Raji (cell line): ENCODE results near the gene PDP2.

Experiments
- POLR2A ChIP-seq: IDR thresholded peaks from 2 replicates; pipeline ENCODE4 v1.6.1; 2011; ENCODE audit warnings: low read depth, low read length, control low read depth; ENCODE audit not compliant: insufficient read depth

The PDP2 gene

DNA sequence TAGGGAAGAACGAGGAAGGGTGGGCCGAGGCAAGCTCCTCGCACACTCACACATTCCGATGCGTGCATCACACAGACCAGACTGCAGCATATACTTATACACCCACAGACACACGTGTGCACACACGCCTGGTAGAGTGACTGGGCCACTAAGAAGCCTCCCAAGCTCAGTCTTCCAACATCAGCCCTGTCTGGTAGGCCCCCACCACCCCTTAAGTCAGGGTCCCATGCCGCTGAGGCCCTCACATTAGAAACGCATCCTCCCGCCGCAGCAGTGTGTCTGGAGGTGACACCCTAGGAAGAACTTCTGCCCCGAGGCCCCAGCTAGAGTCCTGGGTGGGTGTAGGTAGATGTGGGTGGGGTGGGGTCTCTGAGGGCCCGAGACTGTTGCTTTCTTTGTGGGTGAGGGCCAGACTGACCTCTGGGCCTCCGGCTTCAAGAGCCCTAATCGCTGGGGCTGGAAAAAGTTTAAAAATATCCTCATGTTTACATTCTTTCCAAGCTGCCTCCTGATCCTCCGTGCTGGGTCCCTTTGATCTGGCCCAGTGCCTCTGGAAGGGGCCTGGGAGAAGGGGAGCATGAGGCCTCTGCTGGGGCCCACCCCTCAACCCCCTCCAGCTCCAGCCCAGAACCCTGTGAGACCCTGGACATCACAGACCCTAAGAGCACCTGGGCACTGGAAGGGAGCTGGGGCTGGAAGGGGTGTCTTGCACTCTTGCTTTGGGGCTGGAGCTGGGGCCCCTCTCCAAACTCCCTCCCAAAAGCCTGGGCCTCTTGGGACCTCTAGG is 24.7 kb downstream of the PDP2 start:
- TF ChIP-seq POLR2A = no peak

DNA sequence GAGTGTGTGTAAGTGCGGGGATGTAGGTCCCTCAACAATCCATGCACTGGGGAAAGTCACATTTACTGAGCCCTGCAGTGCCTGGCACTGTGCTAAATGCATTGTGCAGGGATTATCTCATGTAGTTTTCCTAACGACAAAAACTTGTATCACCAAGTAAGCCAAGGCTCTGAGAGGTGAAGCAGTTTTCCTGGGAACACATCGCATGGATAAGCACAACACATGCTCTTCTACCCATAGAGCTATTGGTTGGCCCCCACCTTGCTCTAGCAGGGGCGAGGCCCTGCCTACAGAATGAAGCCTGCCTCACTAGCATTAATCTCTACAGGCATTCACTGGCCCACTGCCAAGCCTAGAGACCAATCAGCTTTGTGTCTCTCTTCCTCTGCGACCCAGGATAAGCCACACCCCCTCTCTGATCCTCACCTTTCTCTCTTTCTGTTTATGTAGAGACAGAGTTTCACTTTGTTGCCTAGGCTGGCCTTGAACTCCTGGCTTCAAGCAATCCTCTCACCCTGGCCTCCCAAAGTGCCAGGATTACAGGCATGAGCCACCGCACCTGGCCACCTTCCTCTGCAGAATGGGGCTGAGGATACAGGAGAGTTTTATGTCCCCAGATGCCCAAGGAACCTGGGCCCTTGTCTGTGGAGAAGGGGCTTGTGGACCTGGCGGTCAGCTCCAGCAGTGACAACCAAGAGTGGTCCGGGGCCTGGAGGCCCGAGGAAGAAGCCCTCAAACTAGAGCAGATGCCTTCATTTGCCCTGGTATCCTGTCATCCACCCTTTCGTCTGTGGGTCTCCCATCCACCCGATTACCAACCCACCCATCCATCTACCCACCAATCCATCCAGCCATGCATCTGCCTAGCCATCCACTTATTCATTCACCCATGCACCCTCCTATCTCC is 25.6 kb downstream of the PDP2 start:
- TF ChIP-seq POLR2A = no peak

DNA sequence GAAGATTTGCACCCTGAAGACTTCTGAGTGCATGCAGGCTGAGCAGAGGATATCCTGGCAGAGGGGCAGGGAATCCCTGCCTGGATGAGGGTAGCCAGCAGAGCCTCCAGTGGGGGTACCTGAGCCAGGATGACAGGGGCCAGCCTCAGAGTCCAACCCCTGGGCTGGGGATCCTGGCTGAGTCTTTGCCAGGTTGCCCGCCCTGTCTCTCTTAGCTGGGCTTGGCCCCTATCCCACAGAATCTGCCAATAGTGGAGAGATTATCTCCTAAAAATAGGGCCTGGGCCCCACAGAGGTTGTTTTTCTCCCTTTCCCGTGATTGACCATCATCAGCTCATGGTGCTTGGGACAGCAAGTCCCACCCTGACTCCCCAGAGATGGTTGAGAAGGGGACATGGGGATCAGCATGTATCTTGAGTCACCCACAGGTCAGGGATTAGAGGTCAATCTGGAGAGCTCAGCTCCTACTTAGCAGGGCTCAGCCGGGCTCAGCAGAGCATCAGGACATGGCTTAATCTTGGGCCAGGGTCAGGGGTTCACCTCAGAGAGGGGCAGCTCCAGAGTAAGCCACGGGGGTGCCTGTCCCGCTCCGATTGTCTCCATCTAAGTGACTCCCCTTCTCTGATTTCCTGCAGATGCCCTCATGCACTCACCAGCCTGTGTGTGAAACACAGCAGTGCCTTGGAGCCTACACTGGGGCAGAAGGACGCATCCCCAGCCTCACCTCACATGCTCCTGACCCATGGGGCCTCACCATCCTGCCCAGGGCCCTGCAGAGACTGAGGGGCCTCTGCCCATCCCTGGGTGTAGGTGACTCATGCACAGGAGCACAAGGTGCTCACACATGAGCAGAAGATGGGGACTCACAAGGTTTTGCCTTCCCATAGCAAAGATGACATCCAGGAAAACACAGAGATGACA is 26.9 kb downstream of the PDP2 start:
- no peak for TF ChIP-seq POLR2A

DNA sequence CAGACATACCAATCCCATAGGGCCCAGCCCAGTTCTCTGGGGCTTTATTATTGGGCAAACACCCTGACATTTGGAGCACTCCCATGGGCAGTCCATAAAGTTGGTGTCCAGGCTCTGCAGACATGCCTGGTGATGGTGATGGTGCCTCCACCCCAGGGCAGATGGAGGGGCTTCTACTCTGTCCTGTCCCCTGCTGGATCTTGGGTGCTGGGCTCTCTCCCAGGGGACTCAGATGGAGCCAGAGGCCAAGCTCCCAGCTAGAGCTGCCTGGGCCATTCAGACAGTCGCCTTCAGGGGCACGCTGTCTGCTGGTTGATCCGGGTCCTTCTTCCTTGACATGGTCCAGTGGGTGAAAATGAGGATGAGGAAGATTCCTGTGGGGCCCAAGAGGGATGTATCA is 27.8 kb downstream of the PDP2 start:
- TF ChIP-seq POLR2A = no peak

DNA sequence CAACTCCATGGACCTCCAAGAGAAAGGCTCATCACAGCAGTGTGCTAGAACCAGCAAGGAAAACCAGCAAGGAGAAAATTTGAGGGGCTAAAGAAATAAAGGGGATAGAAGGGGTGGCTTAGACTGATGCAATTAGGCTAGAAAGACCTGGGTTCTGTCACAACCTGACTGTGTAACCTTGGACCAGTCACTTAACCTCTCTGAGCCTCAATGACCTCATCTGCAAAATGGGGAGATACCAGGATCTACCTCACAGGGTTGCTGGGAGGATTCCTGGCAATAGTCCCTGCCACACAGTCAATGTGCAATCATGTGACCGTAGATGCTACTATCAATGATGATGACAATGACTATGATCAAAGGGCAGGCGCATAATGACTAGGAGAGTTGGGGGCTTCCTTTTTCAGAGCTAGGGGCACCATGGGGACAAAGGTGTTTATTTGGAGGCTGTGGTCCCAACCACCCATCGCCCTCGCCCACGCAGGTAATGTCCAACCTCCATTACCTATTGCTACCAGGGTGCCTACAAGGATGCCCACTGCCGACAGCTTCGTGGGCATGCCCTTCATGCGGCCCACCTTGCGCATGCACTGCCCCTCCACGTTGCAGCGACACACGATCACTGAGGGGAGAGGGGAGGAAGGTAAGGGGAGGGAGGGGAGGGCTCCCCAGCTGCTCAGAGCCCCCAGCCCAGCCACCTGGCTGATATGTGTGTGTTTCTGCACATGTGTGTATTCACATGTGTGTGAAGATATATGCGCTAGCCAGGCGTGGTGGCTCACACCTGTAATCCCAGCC is 28.6 kb downstream of the PDP2 start:
- TF ChIP-seq POLR2A = no peak

DNA sequence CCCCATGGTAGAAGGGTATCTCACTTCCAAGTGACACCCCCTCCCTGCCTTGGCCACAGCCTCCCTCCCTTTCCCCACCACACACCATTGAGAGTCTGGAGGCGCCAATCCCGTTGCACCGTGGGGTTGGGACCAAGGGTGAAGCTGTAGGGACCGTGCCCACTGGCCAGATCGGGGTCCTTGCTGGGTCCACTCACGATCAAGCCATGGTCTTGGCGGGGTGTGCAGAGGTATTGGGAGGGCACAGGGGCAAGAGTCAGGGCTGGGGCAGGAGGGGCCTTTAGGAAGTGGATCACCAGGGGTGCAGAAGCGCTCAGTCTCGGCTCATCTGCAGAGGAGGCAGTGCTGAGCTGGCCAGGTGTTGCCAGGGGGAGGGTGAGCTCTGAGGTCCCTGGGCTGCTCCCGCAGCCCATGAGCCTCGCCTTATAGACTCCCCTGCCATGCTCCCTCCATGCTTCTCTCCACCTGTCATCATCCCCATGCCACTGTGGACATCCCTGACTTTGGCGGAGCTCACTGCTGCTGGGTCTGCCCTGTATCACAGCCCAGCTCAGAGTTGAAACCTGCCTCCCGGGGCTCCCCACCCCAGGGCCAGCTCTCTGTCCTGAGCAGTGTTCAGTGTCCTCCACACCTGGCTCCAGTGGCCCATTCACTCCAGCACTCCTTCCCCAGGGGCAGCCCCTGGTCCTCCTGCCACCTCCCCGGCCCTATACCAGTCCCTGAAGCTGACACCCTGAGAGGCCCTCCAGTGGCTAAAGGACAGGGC is 30.0 kb downstream of the PDP2 start:
- TF ChIP-seq POLR2A = no peak

DNA sequence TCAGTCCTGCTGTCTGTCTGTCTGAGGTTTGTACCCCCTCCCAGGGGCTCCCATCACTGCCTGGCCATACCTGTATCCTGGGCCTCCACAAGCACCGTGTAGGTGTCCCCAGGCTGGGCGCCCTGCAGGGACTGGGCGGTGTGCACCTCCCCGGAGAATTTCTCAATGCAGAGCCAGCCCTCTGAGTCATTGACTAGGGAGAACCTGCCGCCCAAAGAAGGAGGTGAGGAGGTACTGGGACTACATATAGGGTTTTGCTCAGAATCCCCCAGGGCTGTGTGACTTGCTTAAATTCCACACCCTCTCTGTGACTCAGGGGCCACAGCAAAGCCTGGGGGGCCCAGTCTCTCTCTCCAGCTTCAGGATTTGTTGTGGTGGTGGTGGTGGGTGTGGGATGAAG is 30.8 kb downstream of the PDP2 start:
- TF ChIP-seq POLR2A = no peak

DNA sequence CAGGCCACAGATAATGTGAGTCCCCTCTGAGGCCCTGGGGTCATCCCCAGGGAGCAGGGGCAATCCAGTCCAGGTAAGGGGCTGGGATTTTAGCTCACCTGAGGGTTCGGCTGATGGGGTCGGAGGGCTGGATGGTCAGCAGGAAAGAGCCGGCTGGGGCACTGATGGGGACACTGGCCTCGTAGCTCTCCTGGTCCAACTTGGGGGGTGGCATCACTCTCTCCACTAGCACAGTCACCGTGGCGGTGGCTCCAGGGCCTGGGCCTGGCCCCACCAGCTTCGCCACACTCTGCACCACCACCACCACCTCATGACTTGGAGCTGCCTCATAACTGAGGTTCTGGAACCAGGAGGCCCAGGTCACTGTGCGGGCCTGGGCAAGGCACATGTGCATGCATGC is 31.5 kb downstream of the PDP2 start:
- no peak for TF ChIP-seq POLR2A

DNA sequence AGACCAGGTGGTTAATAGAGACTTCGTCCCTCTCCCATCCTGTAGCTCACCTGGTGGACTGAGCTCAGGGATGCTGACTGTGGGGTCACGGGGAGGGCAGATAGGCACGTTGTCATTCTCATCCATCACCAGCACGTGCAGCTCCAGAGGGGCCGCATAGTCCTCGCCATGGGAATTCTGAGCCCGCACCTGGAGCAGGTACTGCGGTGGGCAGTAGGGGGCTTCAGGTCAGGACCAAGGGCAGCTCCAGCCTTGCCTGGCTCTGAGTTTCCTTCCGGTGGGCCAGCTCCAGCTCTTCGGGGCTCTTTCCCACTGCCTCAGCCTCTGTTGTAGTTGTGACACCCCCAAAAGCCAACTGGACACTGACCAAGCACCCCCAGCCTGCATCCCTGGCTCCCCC is 32.8 kb downstream of the PDP2 start:
- TF ChIP-seq POLR2A = no peak

DNA sequence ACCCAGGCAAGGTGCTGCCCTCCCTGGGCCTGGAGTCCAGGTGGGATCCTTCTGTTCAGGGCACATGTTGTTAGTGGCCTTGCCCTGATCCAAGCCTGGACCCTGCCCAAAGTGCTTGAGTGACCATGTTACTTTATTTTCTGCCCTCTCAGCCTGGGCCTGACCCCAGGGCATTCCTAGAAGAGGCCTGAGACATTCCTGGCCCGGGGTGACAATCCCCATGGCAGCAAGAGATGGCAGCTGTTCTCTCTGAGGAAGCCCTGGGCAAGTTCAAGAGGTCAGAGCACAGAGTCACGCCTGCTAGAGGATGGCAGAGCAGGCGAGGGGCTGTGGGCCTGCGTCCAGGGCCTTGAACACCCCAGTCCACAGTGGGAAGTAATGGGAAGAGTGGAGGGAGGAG is 33.4 kb downstream of the PDP2 start:
- no peak for TF ChIP-seq POLR2A

DNA sequence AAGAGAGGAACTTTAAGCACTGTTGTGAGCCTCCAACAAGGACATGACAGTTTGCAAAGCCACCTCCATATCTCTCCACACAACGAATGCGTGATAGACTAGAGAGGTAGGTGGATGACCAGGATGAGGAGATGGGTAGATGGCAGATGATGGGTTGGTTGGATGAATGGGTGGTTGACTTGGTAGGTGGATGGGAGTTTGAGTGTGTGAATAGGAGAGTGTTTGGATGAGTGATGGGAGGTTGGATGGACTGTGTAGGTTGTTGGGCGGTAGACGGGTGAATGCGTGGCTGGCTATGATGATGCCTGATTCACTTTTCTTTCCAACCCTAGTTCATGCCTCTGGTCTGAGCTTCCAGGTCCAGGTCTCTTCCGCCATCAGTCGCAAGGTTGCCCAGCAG is 34.2 kb downstream of the PDP2 start:
- TF ChIP-seq POLR2A = no peak

DNA sequence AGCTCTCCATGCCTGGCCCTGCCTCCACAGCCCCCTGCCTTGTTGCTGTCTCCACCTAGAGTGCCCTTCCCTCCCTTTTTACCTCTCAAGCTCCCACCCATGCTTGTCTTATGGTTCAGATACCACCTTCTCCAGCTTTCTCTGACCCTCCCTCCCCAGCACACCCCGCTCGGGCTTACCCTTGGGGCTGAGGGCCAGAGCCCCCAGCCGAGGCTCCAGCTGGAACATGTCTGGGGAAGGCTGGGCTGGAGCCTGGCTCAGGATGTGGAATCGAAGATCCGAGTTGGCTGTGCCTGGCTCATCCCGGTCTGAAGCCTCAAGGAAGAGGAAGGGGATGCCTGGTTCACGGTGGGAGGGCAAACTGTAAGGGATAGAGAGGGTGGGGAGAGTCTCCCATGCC is 34.7 kb downstream of the PDP2 start:
- no peak for TF ChIP-seq POLR2A

DNA sequence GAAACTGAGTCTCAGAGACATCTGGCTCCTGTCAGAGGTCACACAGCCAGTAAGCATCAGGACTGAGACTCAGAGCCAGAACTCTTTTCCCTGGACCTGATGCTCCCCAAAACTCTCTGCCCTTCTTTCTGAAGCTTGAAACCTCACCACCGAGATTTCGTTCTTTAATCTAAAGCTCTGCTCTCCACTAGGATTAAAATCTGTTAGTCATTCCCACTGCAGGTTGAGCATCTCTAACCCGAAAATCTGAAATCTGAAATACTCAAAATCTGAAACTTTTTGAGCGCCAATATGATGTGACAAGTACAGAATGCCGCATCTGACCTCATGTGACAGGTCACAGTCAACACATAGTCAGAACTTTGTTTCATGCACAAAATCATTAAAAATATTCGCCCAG is 36.2 kb downstream of the PDP2 start:
- no peak for TF ChIP-seq POLR2A

DNA sequence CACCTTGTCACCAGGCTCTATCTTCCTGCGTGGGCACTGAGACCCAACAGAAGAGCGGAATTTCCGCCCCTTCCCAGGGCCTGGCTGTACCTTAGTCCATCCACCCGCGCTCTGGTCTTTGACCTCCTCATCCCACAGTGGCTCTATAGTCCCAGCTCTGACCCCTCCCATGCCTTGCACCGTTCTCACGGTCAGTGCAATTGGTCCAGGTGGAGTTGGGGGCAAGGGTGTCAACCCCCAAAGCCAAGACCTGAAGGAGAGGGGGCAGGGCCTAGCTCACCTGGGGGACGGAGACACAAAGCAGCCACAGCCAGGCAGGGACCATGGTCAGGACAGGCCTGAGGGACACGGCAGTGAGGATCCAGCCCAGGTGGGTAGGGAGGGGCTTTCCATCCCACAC is 37.4 kb downstream of the PDP2 start:
- no peak for TF ChIP-seq POLR2A
